NCI-H748 treated with DMSO at 0.1 percent for 48 hours (cell line): ENCODE results near the gene WNT7A.
"Not testable (repeated sequence)": the region's sequence is repeated elsewhere in the genome, so short reads cannot be mapped to it uniquely, and the experiment has no call there.

ENCODE experiments used
- DNase-seq: peaks from one replicate; lab custom pipeline; 2025; lab: John Stamatoyannopoulos, UW

Gene WNT7A

GRCh38 chr3:13879946-13880810, at the start of gene WNT7A:
WNT7A (minus strand) TSS chr3:13880071; CDS start chr3:13879816, 255 bp downstream.
- DNase-seq, result no peak

GRCh38 chr3:13928741-13929140, 48.9 kb upstream of the WNT7A start:
- not testable (repeated sequence) for DNase-seq

GRCh38 chr3:13927295-13927694, 47.4 kb upstream of the WNT7A start:
- no peak for DNase-seq

GRCh38 chr3:13916375-13916774, 36.5 kb upstream of the WNT7A start:
- no peak for DNase-seq

GRCh38 chr3:13902648-13903238, 22.9 kb upstream of the WNT7A start:
- no peak for DNase-seq

GRCh38 chr3:13901935-13902584, 22.2 kb upstream of the WNT7A start:
- no peak for DNase-seq

- DNase-seq, result no peak
Observed at GRCh38 chr3:13898346-13898745, 18.5 kb upstream of the WNT7A start.

GRCh38 chr3:13896473-13897154, 16.7 kb upstream of the WNT7A start:
- peak; percentile 62 for DNase-seq

- peak; percentile 34 for DNase-seq
Observed at GRCh38 chr3:13895155-13896105, 15.6 kb upstream of the WNT7A start.

- DNase-seq, result no peak
Observed at GRCh38 chr3:13894807-13895154, 14.9 kb upstream of the WNT7A start.

GRCh38 chr3:13894096-13894806, 14.4 kb upstream of the WNT7A start:
- no peak for DNase-seq

GRCh38 chr3:13892304-13892703, 12.4 kb upstream of the WNT7A start:
- no peak for DNase-seq

GRCh38 chr3:13891492-13892073, 11.7 kb upstream of the WNT7A start:
- no peak for DNase-seq

- no peak for DNase-seq
Observed at GRCh38 chr3:13891017-13891392, 11.1 kb upstream of the WNT7A start.

GRCh38 chr3:13890377-13891016, 10.6 kb upstream of the WNT7A start:
- no peak for DNase-seq

- no peak for DNase-seq
Observed at GRCh38 chr3:13888576-13888975, 8.7 kb upstream of the WNT7A start.

GRCh38 chr3:13887495-13888300, 7.8 kb upstream of the WNT7A start:
- no peak for DNase-seq

- DNase-seq, result no peak
Observed at GRCh38 chr3:13886593-13887129, 6.8 kb upstream of the WNT7A start.

GRCh38 chr3:13885704-13886010, 5.8 kb upstream of the WNT7A start:
- DNase-seq, result no peak
